VCaP (cell line): ENCODE data around the gene TBC1D2B.

ENCODE experiments used
- H3K27ac ChIP-seq: fragments of 450-650 bp; 2 replicates; pipeline ENCODE4 v1.5.1; 2017
- TF ChIP-seq, protein P1 (sequence below): fragments of 450-650 bp; conservative IDR thresholded peaks from 2 replicates; pipeline ENCODE4 v1.5.1; 2017; ENCODE audit warnings: mild to moderate bottlenecking, moderate library complexity

Gene TBC1D2B

DNA sequence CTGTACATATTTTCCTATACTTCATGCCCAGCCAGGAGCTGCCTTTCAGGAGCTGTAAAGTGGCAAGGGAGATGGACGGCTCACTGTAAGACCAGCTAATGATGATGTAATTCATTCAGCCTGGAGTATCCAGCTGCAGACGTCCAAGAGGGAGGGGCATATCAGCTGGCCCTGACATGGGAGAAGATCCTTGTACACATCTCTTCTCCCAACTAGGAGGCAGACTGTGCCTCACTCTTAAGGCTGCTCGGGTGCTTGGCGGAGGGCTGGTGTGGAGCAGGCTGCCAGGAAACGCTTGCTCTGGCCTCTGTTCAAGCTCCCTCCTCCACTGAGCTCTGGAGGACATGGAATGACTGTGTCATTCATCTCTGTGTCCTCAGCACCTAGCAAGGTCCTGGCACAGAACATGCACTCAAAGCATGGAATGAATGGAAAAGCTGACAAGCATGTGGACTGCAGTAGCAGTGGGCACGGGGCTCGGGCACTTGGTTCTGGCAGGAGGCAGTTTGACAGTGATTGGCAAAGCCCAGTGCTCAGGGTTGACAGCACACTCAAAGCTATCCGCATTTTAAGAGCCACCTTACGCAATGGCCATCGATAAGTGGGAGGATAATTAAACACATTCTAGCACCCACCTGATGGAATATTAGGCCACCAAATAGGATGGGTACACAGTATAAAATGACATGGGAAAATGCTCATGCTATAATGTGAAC is 72.4 kb downstream of the TBC1D2B start:
- peak overlapping the region; percentile 99 for H3K27ac ChIP-seq
- TF ChIP-seq, protein P1, sequence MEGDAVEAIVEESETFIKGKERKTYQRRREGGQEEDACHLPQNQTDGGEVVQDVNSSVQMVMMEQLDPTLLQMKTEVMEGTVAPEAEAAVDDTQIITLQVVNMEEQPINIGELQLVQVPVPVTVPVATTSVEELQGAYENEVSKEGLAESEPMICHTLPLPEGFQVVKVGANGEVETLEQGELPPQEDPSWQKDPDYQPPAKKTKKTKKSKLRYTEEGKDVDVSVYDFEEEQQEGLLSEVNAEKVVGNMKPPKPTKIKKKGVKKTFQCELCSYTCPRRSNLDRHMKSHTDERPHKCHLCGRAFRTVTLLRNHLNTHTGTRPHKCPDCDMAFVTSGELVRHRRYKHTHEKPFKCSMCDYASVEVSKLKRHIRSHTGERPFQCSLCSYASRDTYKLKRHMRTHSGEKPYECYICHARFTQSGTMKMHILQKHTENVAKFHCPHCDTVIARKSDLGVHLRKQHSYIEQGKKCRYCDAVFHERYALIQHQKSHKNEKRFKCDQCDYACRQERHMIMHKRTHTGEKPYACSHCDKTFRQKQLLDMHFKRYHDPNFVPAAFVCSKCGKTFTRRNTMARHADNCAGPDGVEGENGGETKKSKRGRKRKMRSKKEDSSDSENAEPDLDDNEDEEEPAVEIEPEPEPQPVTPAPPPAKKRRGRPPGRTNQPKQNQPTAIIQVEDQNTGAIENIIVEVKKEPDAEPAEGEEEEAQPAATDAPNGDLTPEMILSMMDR, result peak; percentile 51

DNA sequence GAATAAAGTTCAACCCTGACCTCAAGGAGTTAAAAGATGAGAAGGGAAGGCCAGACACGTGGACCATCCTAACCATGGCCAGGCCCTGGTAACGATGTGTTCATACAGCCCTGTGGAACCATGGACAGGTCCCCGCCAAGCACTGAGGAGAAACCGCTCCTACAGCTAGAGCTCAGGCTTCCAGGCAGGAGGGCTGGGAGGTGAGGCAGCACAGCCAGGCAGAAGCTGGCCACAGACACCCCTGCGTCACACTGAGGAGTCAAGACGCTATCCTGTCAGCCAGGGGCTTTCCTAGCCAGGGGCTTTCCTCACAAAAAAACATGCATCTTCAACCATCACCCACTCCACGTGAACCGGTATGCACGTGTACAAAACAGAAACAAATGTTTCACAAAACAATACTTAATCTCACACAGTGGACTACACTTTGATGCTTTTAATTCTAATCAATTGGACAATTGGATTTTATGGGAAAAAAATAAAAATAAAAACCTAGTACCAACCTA is 73.2 kb downstream of the TBC1D2B start:
- peak overlapping the region; percentile 99 for H3K27ac ChIP-seq
- TF ChIP-seq, protein P1, result no peak

DNA sequence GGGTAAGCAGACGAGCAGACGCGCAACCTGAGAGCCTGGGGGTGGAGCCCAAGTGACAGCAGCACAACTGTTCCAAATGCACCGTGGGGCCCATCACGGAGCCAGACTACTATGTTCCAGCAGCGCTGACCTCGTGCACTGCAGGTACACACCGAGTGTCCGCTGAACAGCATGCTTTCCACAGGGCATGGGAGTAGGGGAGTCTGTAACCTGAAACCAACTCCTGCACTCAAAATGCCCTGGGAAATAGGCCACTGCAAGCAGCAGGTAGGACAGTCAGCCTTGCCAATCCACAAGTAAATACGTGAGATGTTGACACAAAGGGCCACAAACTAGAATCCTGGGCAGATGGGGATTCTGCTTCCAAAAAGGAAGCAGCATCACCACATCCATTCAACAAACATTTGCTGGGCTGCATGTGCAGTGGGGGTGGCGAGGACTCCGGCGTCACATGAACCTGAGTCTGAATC is 73.9 kb downstream of the TBC1D2B start:
- TF ChIP-seq, protein P1, result no peak
- peak overlapping the region; percentile 99 for H3K27ac ChIP-seq

DNA sequence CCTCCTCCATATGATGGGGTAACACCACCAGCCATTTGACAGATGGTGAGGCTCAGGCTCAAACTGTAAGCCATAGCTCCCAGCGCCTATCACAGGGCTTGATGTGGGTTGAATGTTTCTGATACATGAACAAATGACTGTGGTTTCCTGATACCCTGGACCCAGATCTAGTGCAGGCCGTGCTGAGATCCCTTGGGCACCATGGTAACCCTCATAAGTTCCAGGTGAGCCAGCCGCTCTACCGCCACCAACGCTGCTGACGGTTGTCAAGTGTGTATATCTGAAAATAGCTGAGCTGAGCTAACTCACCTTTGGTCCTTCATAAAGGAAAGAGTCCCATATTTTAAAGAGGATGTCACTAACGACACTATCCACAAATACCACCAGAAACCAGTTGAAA is 74.5 kb downstream of the TBC1D2B start:
- H3K27ac ChIP-seq, result peak overlapping the region; percentile 99
- TF ChIP-seq, protein P1, result no peak

DNA sequence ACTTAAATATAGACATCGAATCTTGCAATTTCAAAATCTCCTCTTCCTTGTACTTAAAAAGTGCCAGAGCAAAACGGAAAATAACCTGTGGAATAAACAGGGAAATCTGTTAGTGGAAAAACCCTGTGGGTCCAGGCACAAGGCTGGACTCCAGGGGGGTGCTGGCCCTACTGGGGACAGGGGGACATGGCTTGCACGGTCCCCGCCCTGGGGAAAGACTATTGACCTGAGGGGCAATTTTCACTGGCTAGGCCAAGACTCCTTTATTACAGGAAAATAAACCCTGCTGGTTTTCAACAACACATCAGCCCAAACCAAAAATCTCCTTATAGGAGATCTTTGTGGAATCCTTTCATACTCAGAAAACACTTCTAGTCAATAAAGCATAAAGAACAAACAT is 75.9 kb downstream of the TBC1D2B start:
- TF ChIP-seq, protein P1, result no peak
- peak overlapping the region; percentile 99 for H3K27ac ChIP-seq

DNA sequence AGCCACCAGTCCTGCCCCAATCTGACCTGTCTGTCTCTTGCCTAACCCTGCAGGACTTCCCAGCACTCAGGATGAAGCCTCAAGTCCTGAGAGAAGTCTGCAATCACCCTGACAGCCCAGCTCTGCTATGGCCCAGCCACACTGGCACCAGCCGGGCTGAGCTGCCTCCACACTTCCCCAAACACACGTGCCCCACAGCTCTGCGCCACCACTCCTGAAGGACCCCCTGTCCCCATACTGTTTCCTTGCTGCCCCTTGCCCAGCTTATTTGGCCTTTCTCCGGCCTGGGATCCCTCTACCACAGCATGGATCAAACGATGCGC is 76.6 kb downstream of the TBC1D2B start:
- peak overlapping the region; percentile 99 for H3K27ac ChIP-seq
- TF ChIP-seq, protein P1, result no peak

DNA sequence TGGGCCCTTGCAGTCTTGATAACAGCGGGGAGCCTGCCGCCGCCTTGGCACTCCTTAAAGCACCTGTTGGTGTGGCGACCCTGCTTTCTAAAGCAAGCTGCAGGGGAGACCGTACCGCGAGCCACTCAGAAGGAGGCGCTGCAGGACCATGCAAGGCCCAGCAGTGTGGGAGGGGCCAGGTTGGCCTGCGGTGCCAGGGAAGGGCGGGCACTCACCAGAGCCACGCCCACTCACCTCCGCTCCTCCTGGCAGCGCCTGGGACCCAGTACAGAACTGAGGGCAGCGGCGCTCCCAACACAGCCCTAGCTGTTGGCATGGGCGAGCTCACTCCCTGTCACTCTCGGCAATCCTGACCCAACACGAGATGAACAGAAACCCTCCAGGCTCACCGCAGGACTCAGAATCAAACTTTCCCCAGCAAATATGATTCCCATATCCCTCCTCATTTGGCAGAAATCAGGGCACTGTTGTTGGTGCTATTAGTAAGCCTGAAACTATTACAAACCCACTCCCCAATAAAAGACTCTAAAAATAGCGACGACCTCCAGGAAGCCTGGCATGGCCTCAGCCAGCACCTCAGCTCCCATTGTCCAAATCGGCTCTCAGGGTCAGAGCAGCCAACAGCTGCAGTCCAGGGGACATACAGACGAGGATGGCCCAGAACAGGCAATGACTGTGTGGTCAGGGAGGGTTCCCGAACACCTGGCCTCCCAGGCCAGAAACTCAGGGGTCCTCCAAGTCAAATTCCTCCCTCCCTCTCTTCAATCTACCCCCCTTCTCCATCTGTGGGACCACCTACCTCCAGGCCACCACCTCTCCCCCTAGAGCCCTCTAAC is 77.2 kb downstream of the TBC1D2B start:
- TF ChIP-seq, protein P1, result peak; percentile 96
- H3K27ac ChIP-seq, result peak overlapping the region; percentile 99
